NOMO-1 treated with dmso at 0.1 percent for 144 hours (cell line): ENCODE measurements around the gene HHLA2.
"Not testable (repeated sequence)": the region's sequence is repeated elsewhere in the genome, so short reads cannot be mapped to it uniquely, and the experiment has no call there.

Experiments
- DNase-seq: peaks from one replicate; lab custom pipeline; 2025; ENCODE audit not compliant: unreplicated experiment; lab: John Stamatoyannopoulos, UW

Gene HHLA2, protein sequence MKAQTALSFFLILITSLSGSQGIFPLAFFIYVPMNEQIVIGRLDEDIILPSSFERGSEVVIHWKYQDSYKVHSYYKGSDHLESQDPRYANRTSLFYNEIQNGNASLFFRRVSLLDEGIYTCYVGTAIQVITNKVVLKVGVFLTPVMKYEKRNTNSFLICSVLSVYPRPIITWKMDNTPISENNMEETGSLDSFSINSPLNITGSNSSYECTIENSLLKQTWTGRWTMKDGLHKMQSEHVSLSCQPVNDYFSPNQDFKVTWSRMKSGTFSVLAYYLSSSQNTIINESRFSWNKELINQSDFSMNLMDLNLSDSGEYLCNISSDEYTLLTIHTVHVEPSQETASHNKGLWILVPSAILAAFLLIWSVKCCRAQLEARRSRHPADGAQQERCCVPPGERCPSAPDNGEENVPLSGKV

DNA sequence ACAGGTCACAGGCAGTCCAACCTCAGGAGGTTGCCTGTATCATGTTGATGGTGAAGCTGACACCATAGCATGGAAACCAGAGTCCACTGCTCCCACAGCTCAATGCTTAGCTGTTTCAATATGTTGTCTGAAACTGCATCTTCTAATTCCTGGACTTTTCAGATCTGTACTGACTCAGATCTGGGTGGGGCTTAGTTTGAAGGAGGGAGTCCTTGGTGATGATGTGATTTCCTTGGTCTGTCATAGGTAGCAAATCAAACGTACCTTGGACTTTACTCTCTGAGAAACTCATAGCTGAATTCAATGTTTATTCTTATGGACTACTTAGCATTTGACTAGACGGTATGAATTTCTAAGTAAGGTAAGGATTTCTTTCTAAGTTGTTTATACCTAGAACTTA, at the start of gene HHLA2:
TSS of gene HHLA2 (plus strand) at position 310 of the 400 bp plus-strand sequence. CDS start 55,266 bp downstream, outside the sequence.
- peak; percentile 69 for DNase-seq

GRCh38 chr3:108250626-108251025, 45.7 kb upstream of the HHLA2 start:
- DNase-seq = no peak

DNA sequence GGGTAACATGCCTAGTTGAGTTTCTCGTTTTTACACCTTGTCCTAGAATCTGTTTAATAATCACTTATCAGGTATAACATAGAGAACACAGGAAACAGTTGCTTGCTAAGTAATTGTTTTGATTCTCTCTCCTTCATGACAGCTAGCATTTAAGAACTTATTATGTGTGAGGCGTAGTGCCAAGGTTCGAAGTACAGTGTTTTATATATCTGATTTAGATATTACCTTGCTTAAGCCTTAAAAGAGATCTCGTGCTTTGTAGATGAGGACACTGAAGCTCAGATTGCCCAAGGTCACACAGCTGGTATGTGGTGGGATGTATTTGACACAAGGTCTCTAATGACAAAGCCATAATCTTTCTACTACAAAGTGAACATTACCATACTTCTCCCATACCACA, 45.1 kb upstream of the HHLA2 start:
- DNase-seq = no peak

DNA sequence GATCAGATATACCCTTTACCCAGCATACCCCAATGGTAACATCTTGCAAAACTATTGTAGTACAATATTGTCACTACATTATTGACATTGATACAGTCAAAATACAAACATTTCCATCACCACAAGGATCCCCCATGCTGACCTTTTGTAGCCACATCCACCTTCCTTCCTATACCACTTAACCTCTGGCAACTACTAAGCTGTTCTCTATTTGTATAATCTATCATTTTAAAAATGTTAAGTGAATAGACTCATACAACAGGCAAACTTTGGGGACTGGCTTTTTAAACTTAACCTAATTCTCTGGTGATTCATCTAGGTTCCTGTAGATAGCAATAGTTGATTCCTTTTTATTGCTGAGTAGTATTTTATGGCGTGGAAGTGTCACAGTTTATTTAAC, 44.5 kb upstream of the HHLA2 start:
- no peak for DNase-seq

- DNase-seq = no peak
Measured at GRCh38 chr3:108255131-108255530, 41.2 kb upstream of the HHLA2 start.

DNA sequence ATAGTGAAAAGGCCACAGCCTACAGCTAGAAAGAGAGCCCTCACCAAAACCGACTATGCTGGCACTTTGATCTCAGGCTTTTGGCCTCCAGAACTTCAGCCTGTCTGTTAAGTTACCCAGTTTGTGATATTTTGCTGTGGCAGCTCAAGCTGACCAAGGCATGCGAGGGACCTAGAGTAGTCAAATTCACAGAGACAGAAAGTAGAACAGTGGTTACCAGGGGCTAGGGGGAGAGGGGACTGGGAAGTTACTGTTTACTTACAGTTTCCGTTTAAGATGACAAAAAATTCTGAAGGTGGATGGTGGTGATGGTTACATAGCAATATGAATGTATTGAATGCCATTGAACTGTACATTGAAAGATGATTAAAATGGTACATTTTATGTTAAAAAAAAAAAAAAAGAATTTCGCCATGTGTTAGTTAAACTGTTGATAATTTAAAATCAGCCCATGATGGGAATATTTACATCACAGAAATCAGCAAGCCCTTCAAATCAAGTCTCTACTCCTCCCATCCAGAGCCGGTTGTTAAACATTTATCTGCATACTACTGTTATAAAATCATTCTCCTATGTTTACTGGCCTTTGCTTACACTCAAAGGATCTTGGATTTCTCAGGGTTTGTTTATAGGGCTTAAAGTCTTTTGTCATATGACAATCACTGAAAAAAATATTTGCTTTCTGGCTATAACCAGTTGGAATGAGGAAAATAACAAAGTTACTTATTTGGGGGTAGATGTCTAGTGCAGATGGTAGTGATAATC, 31.6 kb upstream of the HHLA2 start:
- DNase-seq = not testable (repeated sequence)

DNA sequence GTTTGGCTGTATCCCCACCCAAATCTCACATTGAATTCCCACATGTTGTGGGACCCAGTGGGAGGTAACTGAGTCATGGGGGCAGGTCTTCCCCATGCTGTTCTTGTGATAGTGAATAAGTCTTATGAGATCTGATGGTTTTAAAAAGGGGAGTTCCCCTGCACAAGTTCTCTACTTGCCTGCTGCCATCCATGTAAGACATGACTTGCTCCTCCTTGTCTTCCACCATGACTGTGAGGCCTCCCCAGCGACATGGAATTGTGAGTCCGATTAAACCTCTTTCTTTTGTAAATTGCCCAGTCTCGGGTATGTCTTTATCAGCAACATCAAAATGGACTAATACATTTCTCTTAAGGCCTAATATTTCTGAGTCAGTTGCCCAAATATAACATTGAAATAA, 28.1 kb upstream of the HHLA2 start:
- DNase-seq = not testable (repeated sequence)

GRCh38 chr3:108271626-108272025, 24.7 kb upstream of the HHLA2 start:
- DNase-seq = no peak

- not testable (repeated sequence) for DNase-seq
Measured at GRCh38 chr3:108279066-108279465, 17.3 kb upstream of the HHLA2 start.

DNA sequence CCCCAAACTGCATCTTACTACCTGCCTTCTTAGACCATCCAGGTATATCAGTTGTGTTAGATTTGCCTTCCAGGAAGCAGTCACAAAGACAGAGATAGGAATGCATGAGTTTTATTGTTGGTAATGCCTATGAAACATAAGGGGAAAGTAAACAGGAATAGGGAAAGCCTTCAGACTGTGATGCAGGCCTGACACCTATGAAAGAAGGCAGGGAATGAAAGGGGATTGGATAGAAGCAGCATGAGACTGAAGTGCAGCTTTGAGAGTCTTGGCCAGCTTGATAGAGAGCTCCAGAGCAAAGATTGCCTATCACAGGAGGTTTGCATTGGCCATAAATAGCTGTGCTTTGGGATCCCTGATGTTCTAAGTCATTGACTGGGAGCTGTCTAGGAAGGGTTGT, 15.9 kb upstream of the HHLA2 start:
- no peak for DNase-seq

DNA sequence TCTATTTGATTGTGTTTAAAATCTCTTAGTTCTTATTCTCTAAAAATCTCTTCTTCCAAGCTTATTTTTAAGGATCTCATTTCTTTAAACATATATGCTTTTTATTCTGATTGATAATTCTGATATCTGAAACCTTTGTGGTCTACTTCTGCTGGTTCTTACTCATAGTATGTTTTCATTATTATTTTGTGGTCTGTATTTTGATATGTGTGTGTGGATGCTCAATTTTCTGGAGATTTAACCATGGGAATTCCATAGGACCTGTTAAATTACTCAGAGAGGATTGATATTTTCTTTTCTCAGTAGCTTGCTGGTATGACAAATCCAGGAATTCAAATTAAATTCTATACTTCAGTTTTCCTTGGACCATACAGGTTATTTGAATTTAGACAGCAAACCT, 14.7 kb upstream of the HHLA2 start:
- DNase-seq = no peak

GRCh38 chr3:108283006-108283405, 13.3 kb upstream of the HHLA2 start:
- no peak for DNase-seq

- DNase-seq = no peak
Measured at GRCh38 chr3:108283989-108284388, 12.4 kb upstream of the HHLA2 start.

DNA sequence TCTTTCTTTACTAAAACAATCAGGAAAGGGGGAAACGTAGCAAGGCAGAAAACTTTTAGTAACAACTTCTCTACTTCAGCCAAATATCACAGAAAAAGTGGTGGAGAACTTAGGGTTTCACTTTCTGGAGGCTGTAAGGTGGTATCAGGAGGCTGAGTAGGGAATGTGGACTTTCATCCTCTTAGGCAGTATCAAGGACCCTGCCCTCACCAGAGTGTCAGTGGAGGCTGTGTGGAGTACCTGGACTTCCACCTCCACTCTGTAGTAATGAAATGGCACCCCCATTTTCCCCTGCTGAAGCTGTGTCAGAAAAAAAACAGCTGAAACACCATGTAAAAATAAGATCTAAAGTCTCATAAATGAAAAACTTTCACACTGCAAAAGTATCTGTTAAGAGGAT, 11.2 kb upstream of the HHLA2 start:
- DNase-seq = no peak

GRCh38 chr3:108287146-108287545, 9.2 kb upstream of the HHLA2 start:
- DNase-seq = no peak

GRCh38 chr3:108288193-108288592, 8.2 kb upstream of the HHLA2 start:
- DNase-seq = not testable (repeated sequence)

GRCh38 chr3:108289159-108289558, 7.2 kb upstream of the HHLA2 start:
- DNase-seq = no peak

DNA sequence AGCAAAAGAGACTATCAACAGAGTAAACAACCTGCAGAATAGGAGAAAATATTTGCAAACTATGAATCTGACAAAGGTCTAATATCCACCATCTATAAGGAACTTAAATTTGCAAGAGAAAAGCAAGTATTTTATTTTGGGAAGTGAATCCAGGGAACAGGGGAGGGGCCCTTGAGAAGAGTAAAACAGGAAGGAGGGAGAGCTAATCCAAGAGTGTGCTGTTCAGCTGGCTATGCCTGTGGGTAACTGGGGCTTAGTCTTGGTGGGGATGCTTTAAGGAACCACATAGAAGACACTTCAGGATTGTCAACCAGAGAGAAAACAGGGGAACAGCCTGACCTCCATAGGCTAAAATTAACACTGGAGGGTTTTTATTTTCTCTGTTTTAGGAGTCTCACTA, 3.9 kb upstream of the HHLA2 start:
- peak; percentile 61 for DNase-seq

- DNase-seq = peak; percentile 63
Measured at GRCh38 chr3:108292905-108293328, 3.4 kb upstream of the HHLA2 start.

- DNase-seq = peak; percentile 45
Measured at GRCh38 chr3:108293858-108294257, 2.5 kb upstream of the HHLA2 start.

DNA sequence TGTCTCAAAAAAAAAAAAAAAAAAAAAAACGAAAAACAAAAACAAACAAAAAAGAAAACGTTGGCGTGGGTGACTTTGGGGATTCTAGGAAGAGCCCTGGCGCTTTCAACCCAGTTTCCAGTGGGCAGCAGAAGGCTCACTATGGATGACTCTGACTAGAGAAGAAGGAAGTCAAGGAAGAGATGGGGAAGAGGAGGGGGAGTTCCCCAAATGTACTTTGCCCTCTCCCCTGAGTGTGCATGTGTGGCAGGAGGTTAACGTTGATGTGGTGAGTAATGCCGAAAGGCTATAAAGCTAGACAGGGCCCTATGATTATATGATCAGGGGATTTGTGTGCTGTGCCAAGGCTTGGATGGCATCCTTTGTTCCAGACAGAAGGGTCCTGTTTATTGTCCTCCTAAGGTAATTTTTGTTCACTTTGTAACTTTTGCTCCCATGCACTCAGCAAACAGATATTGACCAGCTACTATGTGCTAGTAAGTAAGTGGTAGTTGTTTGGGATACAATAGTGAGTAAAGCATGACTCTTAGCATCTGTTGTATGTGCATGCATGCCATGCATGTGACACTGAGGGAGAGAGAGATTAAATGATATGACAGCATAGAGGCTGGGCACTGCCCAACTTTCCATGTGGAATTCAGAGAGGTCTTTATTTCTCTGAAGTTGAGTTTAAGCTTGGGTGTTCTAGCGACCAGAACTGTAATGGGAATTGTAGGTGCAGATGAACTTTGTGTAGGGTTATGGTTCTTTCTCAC, 750 bp upstream of the HHLA2 start:
- peak; percentile 64 for DNase-seq
